Epithelial cell of proximal tubule (primary cell): ENCODE measurements around the gene FSCN2. TPM values are rescaled to one million over a fixed set of nuclear protein-coding genes. Genes with fewer than 3 reads are reported as not detected.

Source experiments
- DNase-seq: peaks from one replicate; pipeline ENCODE4 v3.0.0-alpha.2; 2011; ENCODE audit warnings: low read depth
- H3K4me3 ChIP-seq: 2 replicates; pipeline ENCODE4 v1.5.1; 2011; ENCODE audit warnings: low read depth, mild to moderate bottlenecking, low read length
- total RNA-seq: library from RNA; depleted of rRNA; stranded (reverse); fragments of >200 nt; gene quantifications from 2 replicates; pipeline ENCODE4 v1.2.3, GENCODE V29; 2015
- TF ChIP-seq, protein P1 (sequence below): conservative IDR thresholded peaks from 2 replicates; pipeline ENCODE4 v1.5.1; 2012; ENCODE audit warnings: low read depth, mild to moderate bottlenecking, low read length

FSCN2 gene
- total RNA-seq, 1 donor from 2014 or later = not detected

DNA sequence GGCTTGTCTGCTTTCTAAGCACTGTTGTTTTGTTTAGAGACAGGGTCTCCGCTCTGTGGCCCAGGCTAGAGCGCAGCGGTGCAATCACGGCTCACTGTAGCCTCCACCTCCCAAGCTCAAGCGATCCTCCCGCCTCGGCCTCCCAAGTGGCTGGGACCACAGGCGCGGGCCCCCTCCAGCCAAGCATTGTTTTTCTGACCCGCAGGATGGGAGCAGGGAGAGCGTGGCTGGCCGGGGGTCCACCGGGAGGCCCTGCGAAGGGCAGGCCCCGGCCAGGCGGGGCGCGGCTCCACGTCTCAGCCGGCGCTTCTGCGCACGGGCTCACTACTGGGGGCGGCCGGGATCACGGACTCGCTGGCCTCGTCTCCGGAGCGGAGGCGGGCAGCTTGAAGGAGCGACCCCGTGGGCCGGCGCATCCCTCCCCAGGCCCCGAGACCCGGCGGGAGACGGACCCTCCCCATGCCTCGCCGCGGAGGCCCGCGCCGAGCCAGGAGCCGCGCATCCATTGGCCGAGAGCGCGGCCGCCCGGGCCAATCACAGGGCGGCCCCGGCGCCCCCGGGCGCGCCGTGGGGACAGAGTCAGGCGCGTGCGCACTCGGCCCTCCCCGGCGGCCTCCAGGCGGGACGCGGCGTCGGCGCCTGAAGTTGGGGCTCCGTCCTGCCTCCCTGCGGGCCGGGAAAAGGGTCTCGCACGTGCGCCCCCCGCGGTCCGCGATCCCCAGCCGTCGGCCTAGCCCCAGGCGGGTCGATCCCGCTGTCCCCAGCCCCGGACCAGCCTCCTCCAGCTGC lies 40.5 kb upstream of the FSCN2 start:
- H3K4me3 ChIP-seq = peak overlapping the region; percentile 60
- TF ChIP-seq, protein P1, sequence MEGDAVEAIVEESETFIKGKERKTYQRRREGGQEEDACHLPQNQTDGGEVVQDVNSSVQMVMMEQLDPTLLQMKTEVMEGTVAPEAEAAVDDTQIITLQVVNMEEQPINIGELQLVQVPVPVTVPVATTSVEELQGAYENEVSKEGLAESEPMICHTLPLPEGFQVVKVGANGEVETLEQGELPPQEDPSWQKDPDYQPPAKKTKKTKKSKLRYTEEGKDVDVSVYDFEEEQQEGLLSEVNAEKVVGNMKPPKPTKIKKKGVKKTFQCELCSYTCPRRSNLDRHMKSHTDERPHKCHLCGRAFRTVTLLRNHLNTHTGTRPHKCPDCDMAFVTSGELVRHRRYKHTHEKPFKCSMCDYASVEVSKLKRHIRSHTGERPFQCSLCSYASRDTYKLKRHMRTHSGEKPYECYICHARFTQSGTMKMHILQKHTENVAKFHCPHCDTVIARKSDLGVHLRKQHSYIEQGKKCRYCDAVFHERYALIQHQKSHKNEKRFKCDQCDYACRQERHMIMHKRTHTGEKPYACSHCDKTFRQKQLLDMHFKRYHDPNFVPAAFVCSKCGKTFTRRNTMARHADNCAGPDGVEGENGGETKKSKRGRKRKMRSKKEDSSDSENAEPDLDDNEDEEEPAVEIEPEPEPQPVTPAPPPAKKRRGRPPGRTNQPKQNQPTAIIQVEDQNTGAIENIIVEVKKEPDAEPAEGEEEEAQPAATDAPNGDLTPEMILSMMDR = no peak
- no peak for DNase-seq

DNA sequence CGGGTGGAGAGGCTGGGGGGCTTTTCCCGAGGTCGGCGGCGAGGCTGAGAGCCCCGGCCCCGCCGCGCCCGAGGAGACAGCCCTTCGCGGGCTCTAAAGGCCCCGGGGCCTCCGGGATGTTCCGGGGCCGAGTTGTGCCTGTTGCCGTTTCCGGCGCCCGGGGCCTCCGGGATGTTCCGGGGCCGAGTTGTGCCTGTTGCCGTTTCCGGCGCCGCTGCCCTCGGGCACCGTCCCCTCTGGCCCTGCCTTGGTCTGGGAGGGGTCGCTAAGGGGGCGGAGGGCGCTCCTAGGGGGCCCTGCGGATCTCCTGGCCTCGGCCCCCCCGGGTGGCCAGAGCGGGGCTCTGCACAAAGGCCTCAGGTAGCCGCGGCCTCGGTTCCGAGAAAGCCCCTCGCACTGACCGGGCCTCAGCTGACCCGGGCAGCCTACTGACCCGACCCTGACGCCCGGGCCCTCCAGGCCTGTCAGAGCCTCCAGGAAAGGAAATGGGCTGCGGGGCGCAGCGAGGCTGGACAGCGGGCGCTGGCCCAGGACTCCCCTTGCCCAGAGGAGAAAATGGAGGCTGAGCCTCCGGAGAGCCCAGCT lies 39.8 kb upstream of the FSCN2 start:
- H3K4me3 ChIP-seq = peak overlapping the region; percentile 60
- DNase-seq = no peak
- TF ChIP-seq, protein P1 = no peak

DNA sequence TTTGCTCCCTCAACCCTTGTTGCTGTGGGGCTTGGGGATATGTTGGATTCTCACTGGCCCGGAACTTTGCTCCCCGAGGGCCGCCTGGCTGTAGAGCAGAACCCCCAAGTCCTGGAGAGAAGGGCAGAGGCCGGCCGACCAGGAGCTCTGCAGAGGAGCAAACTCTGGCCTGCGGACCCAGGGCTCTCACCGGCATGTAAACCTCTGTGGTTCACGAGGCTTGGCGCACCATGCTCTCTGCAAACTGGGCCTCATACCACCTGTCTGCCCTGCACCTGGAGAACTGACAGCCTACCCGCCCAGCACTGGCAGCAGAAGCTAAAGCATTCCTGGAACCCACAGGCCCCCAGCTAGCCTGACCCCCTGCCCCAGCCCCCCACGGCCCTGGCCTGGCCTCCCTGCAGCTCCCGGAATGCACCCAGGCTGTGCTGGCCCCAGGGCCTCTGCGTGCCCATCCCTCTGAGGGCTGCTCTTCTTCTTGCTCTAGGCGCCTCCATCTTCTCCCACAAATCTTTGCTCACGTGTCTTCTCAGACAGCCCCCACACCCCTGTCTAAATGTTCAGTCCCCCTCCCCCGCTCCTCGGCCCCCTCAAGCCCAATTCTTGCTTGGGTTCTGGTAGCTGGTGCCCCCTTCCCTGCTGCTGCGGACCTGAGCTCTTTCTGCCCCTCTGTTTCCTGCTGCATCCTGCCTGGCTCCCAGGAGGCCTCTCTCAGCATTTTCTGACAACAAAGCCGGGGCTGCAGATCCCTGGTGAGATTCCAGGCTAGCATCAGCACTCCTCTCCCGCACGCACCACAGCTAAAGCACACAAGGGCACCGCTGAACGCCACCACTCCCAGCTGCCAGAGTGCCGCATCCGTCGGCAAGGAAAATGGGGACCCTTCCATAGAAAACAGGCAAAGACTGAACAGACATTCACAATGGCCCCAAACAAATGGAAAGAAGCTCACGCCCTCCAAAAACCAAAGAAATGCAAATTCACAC lies 38.9 kb upstream of the FSCN2 start:
- DNase-seq = no peak
- H3K4me3 ChIP-seq = no peak overlapping the region
- TF ChIP-seq, protein P1 = no peak

DNA sequence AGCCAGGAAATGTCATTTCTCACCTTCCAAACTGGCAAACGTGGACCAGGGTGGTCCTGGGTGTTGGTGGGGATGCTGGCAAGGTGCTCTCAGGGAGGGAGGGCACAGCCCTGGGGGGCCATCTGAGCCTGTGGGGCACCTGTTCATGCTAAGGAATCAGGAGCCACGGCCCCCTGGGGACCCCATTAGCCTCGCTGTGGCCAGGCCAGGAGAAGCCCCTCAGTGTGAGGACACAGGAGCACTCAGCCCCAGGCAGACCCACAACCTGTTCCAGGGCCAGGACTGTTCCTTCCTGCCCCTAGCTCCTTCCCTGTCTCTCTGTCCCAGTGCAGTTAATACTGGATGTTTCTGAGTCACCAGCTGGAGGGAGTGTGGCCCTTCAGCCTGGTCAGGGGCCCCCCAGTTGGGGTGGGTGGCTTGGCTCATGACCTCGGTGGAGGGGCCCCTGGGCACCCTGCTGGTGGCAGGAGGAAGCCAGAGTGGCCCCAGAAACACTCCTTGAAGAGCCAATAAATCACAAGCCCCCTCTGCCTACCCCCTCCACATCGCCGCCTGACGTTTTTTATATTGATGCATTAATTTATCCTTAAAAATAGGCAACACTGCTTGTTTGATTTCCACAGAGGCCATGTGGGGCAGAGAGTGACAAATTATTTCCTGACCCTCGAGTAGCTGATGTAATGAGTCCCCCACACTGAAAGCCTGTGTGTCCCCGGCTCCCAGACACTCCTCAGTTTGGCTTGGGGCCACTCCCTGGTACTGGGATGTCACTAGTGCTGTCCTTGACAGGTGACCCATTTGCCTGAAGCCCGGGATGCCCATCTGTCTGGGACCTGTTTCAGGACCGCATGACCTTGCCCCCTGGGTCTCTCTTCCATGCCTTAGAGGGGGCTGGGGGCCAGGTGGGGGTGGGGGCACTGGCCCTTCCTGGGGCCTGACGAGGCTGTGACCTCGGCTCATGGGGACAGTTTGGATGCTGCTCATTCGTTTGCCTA lies 37.9 kb upstream of the FSCN2 start:
- no peak for DNase-seq
- TF ChIP-seq, protein P1 = no peak
- no peak overlapping the region for H3K4me3 ChIP-seq

DNA sequence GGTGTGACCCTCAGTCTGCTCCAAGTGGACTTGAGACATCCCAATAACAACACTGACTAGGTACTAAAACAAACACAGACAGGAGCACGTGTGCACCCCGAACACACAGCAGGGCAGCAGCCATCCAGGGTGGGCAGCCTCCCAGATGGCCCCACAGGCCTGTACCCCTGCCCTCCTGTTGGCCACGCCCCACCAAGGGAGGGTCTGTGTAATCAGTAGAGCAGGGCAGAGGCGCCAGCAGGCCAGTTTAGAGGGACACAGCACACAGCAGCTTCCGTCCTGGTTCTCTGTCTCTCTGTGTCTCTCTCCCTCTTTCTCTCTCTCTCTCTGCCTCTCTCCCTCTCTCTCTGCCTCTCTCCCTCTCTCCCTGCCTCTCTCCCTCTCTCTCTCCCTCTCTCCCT lies 37.0 kb upstream of the FSCN2 start:
- TF ChIP-seq, protein P1 = no peak
- H3K4me3 ChIP-seq = no peak overlapping the region
- DNase-seq = no peak

DNA sequence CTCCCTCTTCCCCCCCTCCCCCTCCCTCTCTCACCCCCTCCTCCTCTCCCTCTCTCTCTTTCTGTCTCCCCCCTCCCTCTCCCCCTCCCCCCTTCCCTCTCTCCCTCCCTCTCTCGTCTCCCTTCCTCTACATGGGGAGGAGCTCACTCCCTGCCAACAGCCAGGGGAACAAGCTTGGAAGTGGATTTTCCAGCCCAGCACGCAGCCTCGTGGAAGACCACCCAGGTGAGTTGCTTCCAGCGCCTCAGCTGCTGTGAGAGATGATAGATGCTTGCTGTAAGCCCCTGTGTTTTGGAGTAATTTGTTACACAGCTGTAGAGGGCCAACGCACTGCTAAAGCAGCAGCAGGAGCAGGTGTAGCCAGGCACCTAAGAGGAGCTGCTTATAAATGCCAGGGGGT lies 36.4 kb upstream of the FSCN2 start:
- H3K4me3 ChIP-seq = no peak overlapping the region
- DNase-seq = no peak
- TF ChIP-seq, protein P1 = no peak
